ENCODE data around the gene TMEM215. TPM values are rescaled to one million over a fixed set of nuclear protein-coding genes. Genes with fewer than 3 reads are reported as not detected.

Gene TMEM215
- total RNA-seq, 1 experiment from 2014 or later: not detected

DNA sequence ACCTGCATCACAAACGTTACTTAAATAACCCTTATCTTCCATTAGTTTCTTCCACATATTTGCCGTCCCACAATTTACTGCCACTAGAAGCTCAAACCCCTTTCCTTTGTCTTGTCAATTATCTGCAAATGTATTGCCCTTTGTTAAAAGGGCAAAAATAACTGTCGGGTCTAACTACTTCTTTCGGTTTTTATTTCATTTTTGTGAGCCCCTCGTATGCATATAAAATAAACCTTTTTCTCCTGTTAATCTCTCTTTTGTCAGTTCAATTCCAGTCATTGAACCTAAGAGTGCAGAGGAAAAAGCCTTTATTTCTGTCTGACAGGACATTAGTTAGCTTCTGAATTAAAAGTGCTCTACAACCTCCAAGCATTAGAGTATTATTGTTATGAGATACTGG, 45.5 kb downstream of the TMEM215 start:
- CTCF ChIA-PET: no interaction called here
- Mint-ChIP-seq H3K9me3 (ENCODE audit: unreplicated experiment) (no peaks in the 10 kb centered on the region), H3K4me3 (ENCODE audit: unreplicated experiment) (no peak overlapping the region), H3K4me1 (ENCODE audit: insufficient read depth, unreplicated experiment) (no peaks in the 10 kb centered on the region), H3K27ac (ENCODE audit: low read depth, unreplicated experiment) (no peak overlapping the region), H3K36me3 (ENCODE audit: insufficient read depth, unreplicated experiment) (no peaks in the 10 kb centered on the region), H3K27me3 (ENCODE audit: insufficient read depth, unreplicated experiment) (peaks cover 78% of the 10 kb centered on the region)
- no peak for DNase-seq (ENCODE audit: unreplicated experiment)
- POLR2A ChIA-PET: interaction anchor here (0.5 kb wide), 1 partner anchor 186 kb away, joined by 3 read pairs; no protein-coding TSS in a partner anchor
- intact Hi-C loops (cut with micrococcal nuclease): no loop called here
- BruUV-seq (replicated peaks): no TSS peak
- TF ChIP-seq, protein P1, sequence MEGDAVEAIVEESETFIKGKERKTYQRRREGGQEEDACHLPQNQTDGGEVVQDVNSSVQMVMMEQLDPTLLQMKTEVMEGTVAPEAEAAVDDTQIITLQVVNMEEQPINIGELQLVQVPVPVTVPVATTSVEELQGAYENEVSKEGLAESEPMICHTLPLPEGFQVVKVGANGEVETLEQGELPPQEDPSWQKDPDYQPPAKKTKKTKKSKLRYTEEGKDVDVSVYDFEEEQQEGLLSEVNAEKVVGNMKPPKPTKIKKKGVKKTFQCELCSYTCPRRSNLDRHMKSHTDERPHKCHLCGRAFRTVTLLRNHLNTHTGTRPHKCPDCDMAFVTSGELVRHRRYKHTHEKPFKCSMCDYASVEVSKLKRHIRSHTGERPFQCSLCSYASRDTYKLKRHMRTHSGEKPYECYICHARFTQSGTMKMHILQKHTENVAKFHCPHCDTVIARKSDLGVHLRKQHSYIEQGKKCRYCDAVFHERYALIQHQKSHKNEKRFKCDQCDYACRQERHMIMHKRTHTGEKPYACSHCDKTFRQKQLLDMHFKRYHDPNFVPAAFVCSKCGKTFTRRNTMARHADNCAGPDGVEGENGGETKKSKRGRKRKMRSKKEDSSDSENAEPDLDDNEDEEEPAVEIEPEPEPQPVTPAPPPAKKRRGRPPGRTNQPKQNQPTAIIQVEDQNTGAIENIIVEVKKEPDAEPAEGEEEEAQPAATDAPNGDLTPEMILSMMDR (IDR thresholded peaks at IDR 0.05; ENCODE audit: unreplicated experiment): no peak

GRCh38 chr9:32832346-32832745, 49.0 kb downstream of the TMEM215 start:
- intact Hi-C loops (cut with micrococcal nuclease): no loop called here
- H3K9me3 Mint-ChIP-seq (ENCODE audit: unreplicated experiment): no peaks in the 10 kb centered on the region
- ChIA-PET POLR2A (no interaction called here), CTCF (no interaction called here)
- H3K27ac Mint-ChIP-seq (ENCODE audit: low read depth, unreplicated experiment): no peak overlapping the region
- no peaks in the 10 kb centered on the region for H3K36me3 Mint-ChIP-seq (ENCODE audit: insufficient read depth, unreplicated experiment)
- H3K4me1 Mint-ChIP-seq (ENCODE audit: insufficient read depth, unreplicated experiment): no peaks in the 10 kb centered on the region
- no peak for DNase-seq (ENCODE audit: unreplicated experiment)
- BruUV-seq (replicated peaks): no TSS peak
- TF ChIP-seq, protein P1 (IDR thresholded peaks at IDR 0.05; ENCODE audit: unreplicated experiment): no peak
- no peak overlapping the region for H3K4me3 Mint-ChIP-seq (ENCODE audit: unreplicated experiment)
- H3K27me3 Mint-ChIP-seq (ENCODE audit: insufficient read depth, unreplicated experiment): peaks cover 44% of the 10 kb centered on the region

Other genes starting within 250 kb of the TMEM215 start
- gene SMIM27, start 231.2 kb upstream of the TMEM215 start, total RNA-seq (2022): 7.4 and 7.8 TPM in 2 replicates
- gene TOPORS, start 231.0 kb upstream of the TMEM215 start, total RNA-seq (2022): 16.7 and 18.4 TPM in 2 replicates
- gene NDUFB6, start 210.4 kb upstream of the TMEM215 start, total RNA-seq (2022): 56.1 and 59.6 TPM in 2 replicates
- not detected in 2 replicates for gene TAF1L, start 147.9 kb upstream of the TMEM215 start, total RNA-seq (2022)
- 97.4 and 99.2 TPM in 2 replicates for gene APTX, start 218.1 kb downstream of the TMEM215 start, total RNA-seq (2022)
- gene DNAJA1, start 241.7 kb downstream of the TMEM215 start, total RNA-seq (2022): 58.2 and 82.7 TPM in 2 replicates

Measured in MCF 10A (cell line).